ENCODE measurements around the gene ODAD3.

GRCh38 chr19:11373885-11374432 is 61.0 kb downstream of the ODAD3 start:
- TF ChIP-seq CTCF (IDR thresholded peaks at IDR 0.05 in 2 of 3, conservative IDR thresholded peaks at IDR 0.05 in 1 of 3; ENCODE audit: borderline replicate concordance in 1 of 3, insufficient read depth in 1 of 3, low read depth in 2 of 3, low read length in 2 of 3) (no peak), POLR2A (IDR thresholded peaks at IDR 0.05; ENCODE audit: borderline replicate concordance, extremely low read depth, insufficient read depth, insufficient read length) (no peak), ZFX (IDR thresholded peaks at IDR 0.05) (no peak), FOSL1 (IDR thresholded peaks at IDR 0.05; ENCODE audit: low read depth) (no peak), RAD21 (IDR thresholded peaks at IDR 0.05; ENCODE audit: low read depth) (no peak)
